Stimulated activated CD4-positive, alpha-beta T cell treated with anti-CD3 and anti-CD28 coated beads, Interleukin-2, amount 100 ng/mL, for 4 hours (primary cell): ENCODE measurements around the gene SEC16B.

Source experiments
- DNase-seq: peaks from one replicate; pipeline ENCODE4 v3.0.0-alpha.2; 2020; ENCODE audit warnings: low read depth

The SEC16B gene

GRCh38 chr1:177944016-177944949 is 25.6 kb downstream of the SEC16B start:
- DNase-seq = no peak

DNA sequence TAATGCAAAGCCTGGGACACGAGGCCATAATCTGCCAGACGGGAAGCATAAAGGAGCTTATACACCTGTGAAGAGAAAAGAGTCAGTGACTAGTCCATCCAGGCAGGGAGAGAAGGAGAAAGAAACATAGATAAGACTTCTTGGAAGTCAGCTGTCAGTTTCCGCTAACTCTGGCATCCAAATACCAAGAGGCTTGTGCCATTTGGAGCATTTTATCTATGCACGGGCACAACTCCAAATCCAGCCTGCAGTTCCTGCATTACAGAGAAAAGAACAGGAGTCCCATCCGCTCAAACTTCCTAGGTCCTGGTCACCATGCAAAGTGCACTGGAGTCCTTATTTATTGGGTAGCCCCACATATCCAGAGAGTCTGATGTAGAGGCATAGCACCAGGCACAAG is 27.9 kb downstream of the SEC16B start:
- DNase-seq = no peak

GRCh38 chr1:177940682-177941081 is 29.2 kb downstream of the SEC16B start:
- no peak for DNase-seq

GRCh38 chr1:177937931-177938330 is 31.9 kb downstream of the SEC16B start:
- no peak for DNase-seq

GRCh38 chr1:177937174-177937770 is 32.6 kb downstream of the SEC16B start:
- DNase-seq = no peak

- no peak for DNase-seq
These were observed 34.0 kb downstream of the SEC16B start for GRCh38 chr1:177935638-177936415.

- DNase-seq = no peak
These were observed 34.9 kb downstream of the SEC16B start for GRCh38 chr1:177934927-177935326.

GRCh38 chr1:177934461-177934860 is 35.4 kb downstream of the SEC16B start:
- DNase-seq = no peak

DNA sequence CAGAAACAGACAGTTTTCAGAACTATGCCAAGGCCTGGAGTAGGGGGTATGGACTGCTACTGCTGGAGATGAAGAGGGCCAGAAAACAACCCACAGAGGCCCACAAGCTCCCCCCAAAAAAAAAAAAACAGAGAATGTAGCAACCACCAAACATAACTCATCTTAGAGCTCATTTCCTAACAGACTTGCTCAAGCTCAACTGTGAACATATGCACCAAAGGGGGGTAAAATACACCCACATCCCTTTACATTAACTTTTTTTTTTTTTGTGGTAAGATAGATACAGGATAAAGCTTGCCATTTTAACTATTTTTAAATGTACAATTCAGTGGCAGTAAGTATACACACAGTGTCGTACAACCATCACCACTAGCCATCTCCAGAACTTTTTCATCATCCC is 36.0 kb downstream of the SEC16B start:
- DNase-seq = no peak

DNA sequence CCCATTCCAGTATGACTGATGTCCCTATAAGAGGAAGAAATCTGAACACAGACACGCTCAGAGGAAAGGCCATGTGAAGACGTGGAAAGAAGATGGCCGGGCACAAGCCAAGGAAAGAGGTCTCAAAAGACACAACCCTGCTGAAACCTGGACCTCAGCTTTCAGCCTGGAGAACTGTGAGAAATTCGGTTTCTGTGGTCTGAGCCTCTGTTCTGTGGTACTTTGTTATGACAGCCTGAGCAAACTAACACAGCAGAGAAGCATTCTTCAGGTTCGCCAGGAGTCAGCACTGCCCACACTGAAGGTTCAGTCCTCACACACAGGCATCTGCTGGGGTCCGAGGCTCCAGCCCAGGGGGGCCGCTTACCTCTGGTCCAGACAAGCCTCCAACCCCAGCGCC is 37.7 kb downstream of the SEC16B start:
- DNase-seq = no peak

GRCh38 chr1:177928952-177929351 is 40.9 kb downstream of the SEC16B start:
- DNase-seq = no peak

DNA sequence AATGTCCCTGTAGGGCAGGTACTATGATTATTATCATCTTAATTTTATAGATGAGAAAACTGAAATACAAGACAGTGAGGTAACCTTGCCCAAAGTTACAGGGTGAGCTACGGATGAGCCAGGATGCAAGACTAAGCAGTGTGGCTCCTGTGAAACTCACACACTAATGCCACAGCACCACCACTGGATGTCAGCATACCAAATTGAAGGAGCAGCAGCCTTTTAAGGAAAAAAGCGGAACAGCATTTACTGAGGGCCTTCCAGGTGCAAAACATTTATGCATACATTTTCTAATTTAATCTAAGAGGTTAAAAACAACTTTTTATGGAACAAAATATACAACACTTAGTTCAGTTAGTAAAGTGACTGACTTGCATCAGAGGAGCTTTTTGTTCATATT is 41.7 kb downstream of the SEC16B start:
- DNase-seq = no peak

DNA sequence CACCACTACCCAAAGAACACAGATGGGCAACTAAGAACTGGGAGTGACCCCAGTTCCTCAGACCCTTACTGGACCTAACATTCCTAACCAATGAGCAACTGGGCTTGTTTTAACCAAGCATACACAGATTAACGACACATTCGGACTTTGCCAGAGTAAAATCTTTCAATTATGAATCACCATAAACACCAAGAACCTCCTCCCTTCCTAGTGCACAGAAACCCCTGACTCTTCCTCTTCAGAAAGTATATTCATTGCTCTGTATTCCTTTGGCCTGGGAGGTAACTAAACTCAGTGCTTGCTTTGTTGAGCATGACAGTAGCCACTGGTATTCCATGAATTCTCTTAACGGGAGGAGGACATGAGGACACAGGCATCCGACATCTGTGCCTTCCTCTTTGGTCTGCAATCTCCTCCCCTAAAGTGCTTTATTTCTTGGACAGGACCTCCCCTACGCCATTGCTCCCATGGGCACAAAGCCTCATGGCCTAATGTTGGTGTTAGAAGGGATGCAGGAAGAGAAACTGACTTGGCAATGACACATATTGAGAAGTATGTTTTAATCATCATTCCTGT is 42.7 kb downstream of the SEC16B start:
- DNase-seq = no peak

DNA sequence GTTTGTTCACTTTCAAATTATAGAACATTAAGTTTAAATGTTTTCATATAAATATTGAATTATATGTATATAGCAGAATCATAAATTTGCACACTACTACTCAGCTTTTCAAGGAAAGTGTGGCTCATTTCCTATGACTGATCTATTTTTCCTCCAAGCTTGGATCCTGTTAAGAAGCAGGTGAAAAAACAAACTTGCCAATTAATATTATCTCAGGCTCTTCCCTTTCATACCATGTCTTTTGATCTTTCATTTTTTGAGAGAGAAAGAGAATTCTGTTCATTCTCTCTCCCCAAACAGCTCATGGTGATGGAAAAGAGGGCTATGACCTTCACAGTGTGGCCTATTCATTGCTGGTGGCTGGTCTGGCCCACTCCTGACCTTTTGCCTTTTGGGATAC is 43.7 kb downstream of the SEC16B start:
- no peak for DNase-seq

GRCh38 chr1:177925006-177925405 is 44.9 kb downstream of the SEC16B start:
- DNase-seq = no peak

DNA sequence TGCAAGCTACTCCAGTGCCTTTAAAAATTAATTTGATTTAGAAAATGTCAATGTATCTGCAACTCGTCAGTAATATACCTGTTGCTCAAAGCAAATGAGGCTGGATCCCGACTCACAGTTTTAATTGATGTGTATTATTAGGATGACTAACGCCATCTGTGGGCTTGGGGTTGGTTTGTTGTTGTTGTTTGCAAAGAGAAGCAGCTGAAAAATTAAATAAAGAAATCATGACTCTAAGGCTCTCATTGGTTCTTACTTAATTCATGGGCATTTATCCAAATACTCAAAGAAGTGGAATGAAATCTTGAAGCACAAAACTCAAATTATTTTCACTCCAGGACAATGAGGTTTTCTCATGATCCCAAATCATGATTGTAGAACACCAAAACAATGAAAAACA is 46.4 kb downstream of the SEC16B start:
- no peak for DNase-seq

DNA sequence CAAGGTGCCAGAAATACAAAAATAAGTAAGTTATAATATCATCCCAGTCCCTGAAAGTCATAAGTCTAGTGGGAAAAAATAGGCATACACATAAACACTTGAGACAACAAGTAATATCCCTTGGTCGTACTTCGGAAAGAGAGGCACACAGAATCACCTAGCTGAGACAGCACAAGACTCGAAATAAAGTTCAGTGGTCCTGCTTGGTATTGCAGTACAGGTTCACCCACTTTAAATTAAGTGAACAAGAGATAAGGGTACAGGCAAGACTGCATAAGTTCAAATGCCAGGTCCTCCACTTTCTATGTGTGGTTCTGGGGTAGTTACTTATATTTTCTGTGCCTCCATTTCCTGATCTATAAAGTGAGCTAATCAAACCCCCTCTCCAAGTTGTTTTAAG is 47.6 kb downstream of the SEC16B start:
- DNase-seq = no peak

- DNase-seq = no peak
These were observed 48.3 kb downstream of the SEC16B start for GRCh38 chr1:177921590-177921989.

- DNase-seq = no peak
These were observed 49.8 kb downstream of the SEC16B start for GRCh38 chr1:177920091-177920490.

DNA sequence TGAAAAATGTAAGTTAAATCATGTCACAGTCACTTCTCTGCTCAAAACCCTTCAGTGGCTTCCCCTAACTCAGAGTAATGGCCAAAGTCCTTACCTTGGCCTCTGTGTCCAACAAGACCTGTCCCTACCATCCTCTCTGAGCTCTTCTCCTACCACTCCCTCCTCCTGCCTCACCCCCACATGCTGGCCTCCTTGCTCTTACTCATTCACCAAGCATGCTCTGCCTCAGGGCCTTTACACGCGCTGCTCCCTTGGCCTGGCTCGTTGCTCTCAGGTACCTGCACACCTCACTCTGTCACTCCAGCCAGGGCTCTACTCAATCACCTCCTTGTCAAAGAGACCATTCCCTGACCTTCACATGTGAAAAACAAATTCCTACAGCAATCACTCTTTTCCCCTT is 54.2 kb downstream of the SEC16B start:
- DNase-seq = no peak

- DNase-seq = no peak
These were observed 55.3 kb downstream of the SEC16B start for GRCh38 chr1:177914603-177915002.

DNA sequence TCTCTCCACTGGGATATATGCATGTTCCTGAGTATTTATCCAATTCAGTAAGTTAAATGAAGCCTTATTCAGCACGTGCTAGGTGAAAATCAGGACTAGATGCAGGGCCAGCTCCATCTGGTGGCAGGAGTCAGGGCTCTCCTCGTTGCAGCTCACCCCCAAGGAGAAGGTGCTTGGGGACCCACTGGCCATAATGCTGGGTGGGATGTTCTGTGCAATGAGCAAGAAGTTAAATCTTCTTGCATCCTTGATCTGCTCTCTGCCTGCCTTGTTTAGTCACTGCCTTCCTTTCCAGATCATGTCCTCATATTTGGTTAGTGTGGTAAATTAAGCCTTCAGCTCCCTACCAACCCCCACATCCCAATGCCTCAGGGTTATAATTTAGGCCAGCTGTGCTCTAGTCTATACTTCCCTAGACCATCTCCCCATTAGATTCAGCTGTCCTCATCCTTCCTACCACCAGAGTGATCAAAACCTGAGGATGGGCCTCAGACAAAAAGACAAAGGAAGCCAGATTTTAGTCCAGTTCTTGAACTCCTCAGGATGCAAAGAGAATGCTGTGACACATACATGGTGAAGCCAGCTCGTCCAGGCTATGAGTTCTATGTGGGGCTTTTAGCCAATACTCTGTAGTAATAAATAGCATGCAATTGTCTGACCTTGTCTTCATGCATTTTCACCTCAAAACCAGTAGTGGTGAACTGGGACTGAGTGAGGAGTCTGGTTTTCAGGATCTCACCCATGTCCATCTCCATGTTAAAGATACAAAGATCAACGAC is 55.9 kb downstream of the SEC16B start:
- no peak for DNase-seq
